ENCODE data around the gene BRAF. TPM values are rescaled to one million over a fixed set of nuclear protein-coding genes. Genes with fewer than 3 reads are reported as not detected.

The BRAF gene
- total and polyA plus RNA-seq, 2 of the 8 experiments (the other 6 are each of a cell fraction or from before 2014, with no cell fraction given) = 11.4 to 32.6 TPM

- ChIA-PET POLR2A (ENCODE audit: partially characterized antibody) (interaction anchor here (1.0 to 1.4 kb wide), 2 partner anchors 9 to 25 kb away, joined by 3 to 4 read pairs; partner anchors contain the start of gene NDUFB2), CTCF (ENCODE audit: partially characterized antibody) (interaction anchor here (0.7 to 5.5 kb wide), 8 partner anchors 9 to 328 kb away, joined by 3 to 38 read pairs (median 4); partner anchors contain the start of genes MRPS33 and NDUFB2)
- no peaks in the 10 kb centered on the region for H3K79me2 ChIP-seq (ENCODE audit: control insufficient read depth in 1 of 2, insufficient read depth in 2 of 2, low read length in 2 of 2)
- H3K4me1 ChIP-seq (replicated peaks in 1 of 4; ENCODE audit: control insufficient read depth in 3 of 4, insufficient read depth in 4 of 4, low read length in 3 of 4) = 0 out of 7 replicates have a peak, but pooled peaks cover 0 to 2% (median 0%) of the 10 kb centered on the region in 4 experiments
- H3K27ac ChIP-seq (ENCODE audit: low read depth, low read length) = no peak overlapping the region
- H2BK15ac ChIP-seq (ENCODE audit: low read length) = no peak overlapping the region
- H3K4me2 ChIP-seq (ENCODE audit: insufficient read depth in 1 of 2, low read depth in 2 of 2, low read length in 2 of 2) = no peak overlapping the region
- no peak for FAIRE-seq
- H2BK5ac ChIP-seq (ENCODE audit: low read depth, low read length) = no peak overlapping the region
- H3K9ac ChIP-seq (replicated peaks in 1 of 4; ENCODE audit: extremely low read depth in 1 of 4, low read depth in 3 of 4, low read length in 3 of 4) = no peak overlapping the region
- no peak overlapping the region for H3K56ac ChIP-seq (replicated peaks; ENCODE audit: insufficient read length, low read depth, low read length)
- no peak overlapping the region for H4K8ac ChIP-seq (ENCODE audit: extremely low read depth, insufficient read depth, low read length)
- no peak overlapping the region for H3K4ac ChIP-seq (replicated peaks; ENCODE audit: insufficient read length, low read depth, low read length)
- no peaks in the 10 kb centered on the region; the same call in 1 of the 2 replicates for H3K23me2 ChIP-seq (ENCODE audit: low read depth, low read length)
- H3K18ac ChIP-seq (ENCODE audit: extremely low read depth, low read length) = no peak overlapping the region
- DNase-seq (ENCODE audit: low read depth in 1 of 2, low spot score in 2 of 2) = no peak
- no peaks in the 10 kb centered on the region; a peak in 1 of 8 replicates for H3K36me3 ChIP-seq (ENCODE audit: control insufficient read depth in 2 of 4, insufficient read depth in 4 of 4, low read length in 3 of 4)
- no peaks in the 10 kb centered on the region for H3K27me3 ChIP-seq (replicated peaks in 1 of 4; ENCODE audit: control insufficient read depth in 3 of 4, extremely low read depth in 1 of 4, insufficient read depth in 3 of 4, low read length in 3 of 4)
- no peak overlapping the region for H2AK5ac ChIP-seq (ENCODE audit: low read depth, low read length)
- no peak overlapping the region for H2AFZ ChIP-seq (ENCODE audit: low read length)
- H3K23ac ChIP-seq (ENCODE audit: insufficient read length) = no peak overlapping the region
- no peaks in the 10 kb centered on the region for H3K9me3 ChIP-seq (ENCODE audit: insufficient read depth in 2 of 2, low read depth in 1 of 2, low read length in 1 of 2)
- 95% methylated on average over 11 of the region's 11 CpGs; no CpG with 5 or more reads in 1 of the 2 experiments for WGBS, 2 experiments (ENCODE audit: extremely low coverage in 1 of 2, insufficient coverage in 1 of 2, insufficient read length in 1 of 2, insufficient replicate concordance in 2 of 2, low coverage in 1 of 2, low lambda C conversion rate in 2 of 2, missing lambda C conversion rate in 1 of 2)
- no peaks in the 10 kb centered on the region for H4K20me1 ChIP-seq (replicated peaks in 1 of 2; ENCODE audit: control insufficient read depth in 1 of 2, insufficient read depth in 2 of 2, low read length in 2 of 2)
- H2BK20ac ChIP-seq (ENCODE audit: low read length) = no peak overlapping the region
- no peak overlapping the region for H2BK12ac ChIP-seq (ENCODE audit: low read depth, low read length)
- no peak overlapping the region for H3K14ac ChIP-seq (ENCODE audit: insufficient read length)
- no peak overlapping the region for H2BK120ac ChIP-seq (replicated peaks; ENCODE audit: low read depth, low read length)
- H4K91ac ChIP-seq (replicated peaks; ENCODE audit: insufficient read length, low read length) = no peak overlapping the region
- H3K79me1 ChIP-seq (ENCODE audit: low read depth, low read length) = no peaks in the 10 kb centered on the region
- no peak overlapping the region for H3K4me3 ChIP-seq (ENCODE audit: extremely low read depth in 1 of 4, insufficient read depth in 2 of 4, low read depth in 3 of 4, low read length in 4 of 4)
- H4K5ac ChIP-seq (ENCODE audit: insufficient read length, low read depth, low read length) = no peak overlapping the region
- TF ChIP-seq POLR2AphosphoS5 (IDR thresholded peaks at IDR 0.05; ENCODE audit: low read depth, low read length) = no peak
- no peak for TF ChIP-seq CBX8 (IDR thresholded peaks at IDR 0.05; ENCODE audit: borderline replicate concordance, low read depth, low read length)
- no peak for TF ChIP-seq EP300 (IDR thresholded peaks at IDR 0.05; ENCODE audit: borderline replicate concordance in 1 of 2, low read depth in 2 of 2, low read length in 2 of 2)
- TF ChIP-seq NRF1 (IDR thresholded peaks at IDR 0.05; ENCODE audit: low read depth, low read length) = no peak
- TF ChIP-seq GABPA (IDR thresholded peaks at IDR 0.05; ENCODE audit: borderline replicate concordance, insufficient read depth, low read length) = no peak
- TF ChIP-seq EZH2 (IDR thresholded peaks at IDR 0.05; ENCODE audit: low read depth, low read length, severe bottlenecking) = no peak
- no peak for TF ChIP-seq KDM1A (IDR thresholded peaks at IDR 0.05; ENCODE audit: borderline replicate concordance, low read length)
- no peak for TF ChIP-seq RFX5 (IDR thresholded peaks at IDR 0.05; ENCODE audit: borderline replicate concordance, low read depth, low read length)
- no peak for TF ChIP-seq POLR2A (IDR thresholded peaks at IDR 0.05; ENCODE audit: control extremely low read depth in 1 of 2, low read depth in 2 of 2, low read length in 2 of 2)
- no peak for TF ChIP-seq SRF (IDR thresholded peaks at IDR 0.05; ENCODE audit: low read depth, low read length)
- no peak for TF ChIP-seq ZNF274 (IDR thresholded peaks at IDR 0.05; ENCODE audit: borderline replicate concordance, extremely low read depth, low read length)
- TF ChIP-seq SIX5 (IDR thresholded peaks at IDR 0.05; ENCODE audit: low read depth, low read length) = no peak
- no peak for TF ChIP-seq MAFK (IDR thresholded peaks at IDR 0.05; ENCODE audit: low read depth, low read length)
- no peak for TF ChIP-seq SP2 (IDR thresholded peaks at IDR 0.05; ENCODE audit: low read length)
- TF ChIP-seq SIN3A (conservative IDR thresholded peaks at IDR 0.05 in 1 of 2, IDR thresholded peaks at IDR 0.05 in 1 of 2; ENCODE audit: low read depth in 1 of 2, low read length in 2 of 2) = no peak
Observed at GRCh38 chr7:140686921-140687320, 237.8 kb downstream of the BRAF start.
